GM18520 (cell line): ENCODE results near the gene ECEL1.
"Not testable (repeated sequence)": the region's sequence is repeated elsewhere in the genome, so short reads cannot be mapped to it uniquely, and the experiment has no call there.

Experiments used
- ATAC-seq: cut with Tn5 transposase; IDR thresholded peaks from one replicate; pipeline ENCODE4 v1.9.1; 2021; ENCODE audit not compliant: unreplicated experiment

The ECEL1 gene

GRCh38 chr2:232487385-232488096 is at the start of gene ECEL1:
TSS of gene ECEL1 (minus strand) at chr2:232487834. CDS start at chr2:232486653, 1,181 bp downstream.
- ATAC-seq, result no peak

GRCh38 chr2:232537079-232537478 is 49.4 kb upstream of the ECEL1 start:
- ATAC-seq, result no peak

DNA sequence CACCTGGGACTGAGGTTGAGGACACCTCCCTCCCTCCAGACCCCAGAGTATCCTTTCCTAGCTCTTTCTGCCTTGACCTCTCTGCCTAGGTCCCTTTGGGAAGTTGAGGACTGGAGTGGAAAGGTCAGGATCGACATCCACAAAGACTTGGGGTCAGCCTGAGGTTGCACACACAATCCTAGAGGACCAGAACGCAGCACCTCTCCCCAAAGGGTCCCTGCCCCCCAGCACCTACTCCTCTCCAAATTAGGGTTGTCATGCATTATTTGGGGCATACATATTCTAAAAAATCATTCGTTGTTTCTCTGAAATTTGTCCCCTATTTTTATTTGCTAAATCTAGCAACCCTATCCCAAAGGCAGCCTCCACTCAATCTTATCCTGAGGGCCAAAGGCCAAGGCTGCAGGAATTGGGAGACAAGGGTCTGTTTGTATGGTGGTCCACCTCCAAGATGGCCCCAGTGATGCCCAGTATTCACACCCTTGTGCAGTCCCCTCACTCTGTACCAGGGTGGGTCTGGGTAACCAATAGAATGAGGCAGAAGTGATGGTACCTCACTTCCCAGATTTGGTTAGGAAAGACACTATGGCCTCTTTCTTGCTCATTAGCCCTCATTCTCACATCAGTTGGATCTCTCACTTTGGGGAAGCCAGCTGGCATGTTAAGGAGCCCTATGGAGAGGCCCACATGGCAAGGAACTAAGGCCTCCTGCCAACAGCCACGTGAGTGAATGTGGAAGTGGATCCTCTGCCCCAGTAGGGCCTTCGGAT is 48.3 kb upstream of the ECEL1 start:
- no peak for ATAC-seq

GRCh38 chr2:232534940-232535651 is 47.5 kb upstream of the ECEL1 start:
- ATAC-seq, result no peak

- no peak for ATAC-seq
These were observed 46.5 kb upstream of the ECEL1 start for GRCh38 chr2:232533944-232534710.

DNA sequence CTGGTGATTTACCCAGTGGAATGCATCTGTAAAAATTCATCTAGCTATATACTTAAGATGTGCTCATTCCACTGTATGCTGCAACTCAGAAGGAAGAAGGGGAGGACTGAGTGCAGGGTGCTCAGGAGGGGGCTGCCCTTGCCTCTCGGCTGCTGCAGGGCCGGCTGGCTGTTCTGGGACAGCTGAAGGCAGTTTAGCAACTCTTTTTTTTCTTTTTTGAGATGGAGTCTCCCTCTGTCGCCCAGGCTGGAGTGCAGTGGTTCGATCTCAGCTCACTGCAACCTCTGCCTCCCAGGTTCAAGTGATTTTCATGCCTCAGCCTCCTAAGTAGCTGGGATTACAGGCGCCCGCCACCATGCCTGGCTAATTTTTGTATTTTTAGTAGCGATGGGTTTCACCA is 45.2 kb upstream of the ECEL1 start:
- ATAC-seq, result not testable (repeated sequence)

DNA sequence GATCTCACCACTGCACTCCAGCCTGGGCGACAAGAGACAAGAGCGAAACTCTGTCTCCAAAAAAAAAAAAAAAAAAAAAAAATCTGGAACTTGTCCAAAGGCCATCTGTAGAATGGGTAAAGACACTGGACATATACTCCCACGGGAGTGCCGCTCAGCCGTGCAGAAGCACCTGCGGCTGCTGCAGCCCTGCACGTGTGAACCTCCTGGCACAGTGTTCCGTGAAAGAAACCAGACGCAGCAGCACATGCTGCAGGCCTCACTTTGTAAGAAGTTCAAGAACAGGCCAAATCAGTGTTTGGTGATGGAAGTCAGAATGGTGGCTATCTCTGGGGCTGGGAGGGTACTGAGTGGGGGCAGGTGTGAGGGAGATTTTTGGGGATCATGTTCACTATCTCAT is 44.8 kb upstream of the ECEL1 start:
- no peak for ATAC-seq

GRCh38 chr2:232530626-232531260 is 43.1 kb upstream of the ECEL1 start:
- ATAC-seq, result no peak

DNA sequence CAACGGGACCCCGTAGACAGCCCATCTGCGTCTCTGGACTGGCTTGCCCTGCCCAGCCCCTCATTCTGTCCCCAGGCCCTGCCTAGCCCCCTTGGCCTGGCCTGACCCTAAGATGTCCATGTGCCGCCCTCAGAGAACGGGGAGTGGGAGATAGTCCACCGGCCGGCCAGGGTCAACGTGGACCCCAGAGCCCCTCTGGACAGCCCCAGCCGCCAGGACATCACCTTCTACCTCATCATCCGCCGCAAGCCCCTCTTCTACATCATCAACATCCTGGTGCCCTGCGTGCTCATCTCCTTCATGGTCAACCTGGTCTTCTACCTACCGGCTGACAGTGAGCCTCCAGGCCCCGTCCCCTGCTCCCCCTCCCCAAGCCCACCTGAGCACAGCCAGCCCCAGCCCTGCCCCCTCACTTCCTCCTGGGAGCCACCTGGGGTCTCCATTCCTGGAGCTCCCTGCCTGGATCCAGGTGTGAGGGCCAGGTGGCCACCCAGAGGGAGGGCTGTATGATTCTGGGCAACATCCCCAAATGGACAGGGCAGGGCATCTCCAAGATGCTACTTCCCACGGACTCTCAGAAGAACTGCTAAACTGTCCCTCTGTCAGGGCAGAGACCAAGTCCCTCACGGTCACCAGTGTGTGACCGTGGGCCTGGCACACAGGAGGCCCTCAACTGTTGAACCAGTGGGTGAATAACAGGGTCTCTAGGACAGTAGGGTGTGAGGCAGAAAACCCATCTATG is 42.3 kb upstream of the ECEL1 start:
- ATAC-seq, result no peak

DNA sequence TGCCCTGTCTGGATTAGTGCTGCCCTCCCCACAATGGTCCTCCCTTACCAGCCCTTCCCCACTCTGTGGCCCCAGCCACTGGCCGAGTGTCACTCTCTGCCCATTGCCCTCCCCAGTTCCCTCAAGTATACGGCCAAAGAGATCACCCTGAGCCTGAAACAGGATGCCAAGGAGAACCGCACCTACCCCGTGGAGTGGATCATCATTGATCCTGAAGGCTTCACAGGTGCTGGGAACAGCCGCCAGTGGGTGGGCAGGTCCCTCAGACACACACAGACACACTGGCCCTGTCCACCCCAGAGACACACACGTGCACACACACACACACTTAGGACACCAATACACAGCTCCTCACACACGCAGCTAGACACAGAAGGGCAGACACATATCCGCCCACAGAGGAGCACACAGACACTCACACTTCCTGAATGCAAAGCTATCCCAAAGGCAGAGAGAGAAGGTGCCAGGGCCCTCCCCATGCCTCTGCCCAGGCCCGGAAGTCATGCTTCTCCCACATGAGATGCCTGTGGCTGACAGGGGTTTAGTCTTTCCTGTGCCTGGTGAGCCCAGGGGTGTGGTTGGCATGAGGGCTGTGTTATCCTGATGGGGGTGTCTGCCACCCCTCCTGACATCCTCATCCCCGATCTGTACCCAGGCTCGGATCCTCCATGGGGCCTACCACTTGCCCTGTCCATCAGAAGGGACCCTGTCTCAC is 41.3 kb upstream of the ECEL1 start:
- ATAC-seq, result no peak

GRCh38 chr2:232527905-232528470 is 40.4 kb upstream of the ECEL1 start:
- no peak for ATAC-seq

DNA sequence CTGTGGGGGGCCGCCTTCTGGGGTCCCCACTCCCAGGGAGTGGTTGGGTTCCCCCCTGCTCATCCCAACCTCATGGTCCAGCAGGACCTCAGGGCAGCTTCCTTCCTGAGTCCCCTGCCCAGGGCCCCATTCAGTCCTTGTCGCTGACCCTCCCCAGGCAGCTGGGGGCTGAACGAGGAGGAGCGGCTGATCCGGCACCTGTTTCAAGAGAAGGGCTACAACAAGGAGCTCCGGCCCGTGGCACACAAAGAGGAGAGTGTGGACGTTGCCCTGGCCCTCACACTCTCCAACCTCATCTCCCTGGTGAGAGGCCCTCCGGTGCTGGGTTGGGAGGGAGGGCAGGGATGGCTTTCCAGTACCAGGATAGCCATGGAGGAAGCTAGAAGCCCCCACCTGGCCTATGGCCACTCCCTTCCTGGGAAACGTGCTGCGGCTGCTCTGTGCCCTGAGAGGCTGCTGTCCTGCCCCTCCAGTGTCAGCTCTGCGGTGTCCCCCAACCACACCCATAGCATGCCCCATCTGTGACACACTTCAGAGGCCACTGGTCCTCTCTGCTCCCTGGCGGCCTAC is 38.8 kb upstream of the ECEL1 start:
- no peak for ATAC-seq

GRCh38 chr2:232525791-232526371 is 38.2 kb upstream of the ECEL1 start, which contains the start of gene CHRND:
TSS of gene CHRND (plus strand) at chr2:232526160. CDS start at chr2:232526216, 56 bp downstream.
- no peak for ATAC-seq

GRCh38 chr2:232525199-232525598 is 37.6 kb upstream of the ECEL1 start:
- ATAC-seq, result no peak

- no peak for ATAC-seq
These were observed 37.1 kb upstream of the ECEL1 start for GRCh38 chr2:232524771-232525170.

GRCh38 chr2:232523682-232524597 is 36.3 kb upstream of the ECEL1 start:
- no peak for ATAC-seq

DNA sequence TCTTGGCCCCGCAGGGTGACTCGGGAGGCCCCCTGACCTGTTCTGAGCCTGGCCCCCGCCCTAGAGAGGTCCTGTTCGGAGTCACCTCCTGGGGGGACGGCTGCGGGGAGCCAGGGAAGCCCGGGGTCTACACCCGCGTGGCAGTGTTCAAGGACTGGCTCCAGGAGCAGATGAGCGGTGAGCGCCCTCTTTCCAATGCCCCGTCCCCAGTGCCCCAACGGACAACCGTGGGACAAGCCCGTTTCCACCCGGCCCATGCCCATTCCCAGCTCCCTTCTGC is 35.7 kb upstream of the ECEL1 start:
- ATAC-seq, result no peak
